ENCODE results near the gene DAG1. TPM values are rescaled to one million over a fixed set of nuclear protein-coding genes. Genes with fewer than 3 reads are reported as not detected.
A peak's percentile ranks its signal among the peaks of the same experiment; 100 is the strongest.

Gene DAG1
- total RNA-seq, 2 donors from 2014 or later = 46.8 to 57.9 TPM

- H3K4me3 ChIP-seq = no peak overlapping the region
- H3K27ac ChIP-seq = no peak overlapping the region
- no peak for ATAC-seq
- no peaks in the 10 kb centered on the region for H3K9me3 ChIP-seq
- intact Hi-C loops (cut with DNase I) = no loop called here
- TF ChIP-seq POLR2A (IDR thresholded peaks at IDR 0.05) = no peak
- no peak for TF ChIP-seq CTCF (IDR thresholded peaks at IDR 0.05)
- H3K4me1 ChIP-seq = peaks cover 18% of the 10 kb centered on the region
- H3K27me3 ChIP-seq = no peaks in the 10 kb centered on the region
- no peak for DNase-seq
- no peaks in the 10 kb centered on the region for H3K36me3 ChIP-seq (replicated peaks in 1 of 2; ENCODE audit: insufficient read depth in 1 of 2, low read depth in 2 of 2)
Measured at GRCh38 chr3:49552087-49552486, 82.0 kb downstream of the DAG1 start.

- Histone ChIP-seq H3K4me3 (peak overlapping the region in 1 of 2 donors; percentile 68), H3K27me3 (no peaks in the 10 kb centered on the region), H3K36me3 (replicated peaks in 1 of 2; ENCODE audit: insufficient read depth in 1 of 2, low read depth in 2 of 2) (no peaks in the 10 kb centered on the region), H3K27ac (peak overlapping the region in 2 of 4 donors; percentile 73 to 75), H3K4me1 (peaks cover 18% of the 10 kb centered on the region), H3K9me3 (no peaks in the 10 kb centered on the region)
- DNase-seq (no peak), ATAC-seq (no peak)
- intact Hi-C loops (cut with DNase I) = no loop called here
- WGBS, 2 donors = 49 to 61% methylated on average over 8 of the region's 8 CpGs
- TF ChIP-seq POLR2A (IDR thresholded peaks at IDR 0.05) = no peak
- TF ChIP-seq CTCF (IDR thresholded peaks at IDR 0.05) = no peak
Measured at GRCh38 chr3:49553324-49553691, 83.2 kb downstream of the DAG1 start.

- TF ChIP-seq CTCF (IDR thresholded peaks at IDR 0.05) = peak in 1 of 7 experiments; percentile 7
- TF ChIP-seq POLR2A (IDR thresholded peaks at IDR 0.05) = peak; percentile 35 to 75 (median 75)
- 3 to 5% methylated on average over 17 to 65 of the region's 76 CpGs for WGBS, 2 donors
- DNase-seq = peak; percentile 92 to 94 (median 93)
- Histone ChIP-seq H3K36me3 (replicated peaks in 1 of 2; ENCODE audit: insufficient read depth in 1 of 2, low read depth in 2 of 2) (no peaks in the 10 kb centered on the region), H3K4me3 (peak within 1 kb of the TSS; percentile 68 to 80), H3K9me3 (no peaks in the 10 kb centered on the region), H3K27ac (peak within 1 kb of the TSS; percentile 52 to 75 (median 69)), H3K27me3 (no peaks in the 10 kb centered on the region), H3K4me1 (peaks cover 18% of the 10 kb centered on the region)
- intact Hi-C loops (cut with DNase I) = no loop called here
- ATAC-seq = peak; percentile 92
Measured at GRCh38 chr3:49553692-49554632, 83.9 kb downstream of the DAG1 start, which contains the start of gene BSN. Gene BSN, plus strand, starts transcription at chr3:49554477. Its CDS starts 126 bp downstream, at chr3:49554603.

- Histone ChIP-seq H3K4me3 (peak overlapping the region in 1 of 2 donors; percentile 3), H3K27me3 (no peaks in the 10 kb centered on the region), H3K27ac (peak overlapping the region in 3 of 4 donors; percentile 7 to 52 (median 34)), H3K36me3 (replicated peaks in 1 of 2; ENCODE audit: insufficient read depth in 1 of 2, low read depth in 2 of 2) (no peaks in the 10 kb centered on the region), H3K9me3 (no peaks in the 10 kb centered on the region), H3K4me1 (peaks cover 18% of the 10 kb centered on the region)
- WGBS, 2 donors = 1 to 14% methylated on average over 3 to 43 of the region's 66 CpGs
- intact Hi-C loops (cut with DNase I) = no loop called here
- peak in 2 of 4 donors; percentile 54 to 70 for DNase-seq
- ATAC-seq = peak; percentile 86
- TF ChIP-seq POLR2A (IDR thresholded peaks at IDR 0.05) (no peak), CTCF (IDR thresholded peaks at IDR 0.05) (peak in 2 of 7 experiments; percentile 20)
Measured at GRCh38 chr3:49554633-49555265, 84.7 kb downstream of the DAG1 start.

All from body of pancreas (tissue), 4 donors.